Measurements from ENCODE around the gene GRIK4. TPM values are rescaled to one million over a fixed set of nuclear protein-coding genes. Genes with fewer than 3 reads are reported as not detected.

Gene GRIK4
- total and polyA plus RNA-seq, 8 donors = 0.76 to 10.1 (median 7.7) TPM

- no peak for DNase-seq
- no peak overlapping the region for H3K4me3 ChIP-seq
- intact Hi-C loops (cut with DNase I) = loop anchor here in 1 of 2 donors (10.0 kb wide), 1 partner anchor 182 kb away; no protein-coding TSS in a partner anchor
- ATAC-seq = no peak
- H3K27ac ChIP-seq = no peak overlapping the region
- no peaks in the 10 kb centered on the region for H3K4me1 ChIP-seq
- peaks cover 0 to 21% of the 10 kb centered on the region in 2 donors for H3K27me3 ChIP-seq
- H3K36me3 ChIP-seq = no peaks in the 10 kb centered on the region
- H3K9me3 ChIP-seq = no peaks in the 10 kb centered on the region
- TF ChIP-seq CTCF (IDR thresholded peaks at IDR 0.05) = no peak
These were observed 420.9 kb downstream of the GRIK4 start for GRCh38 chr11:120932305-120932915.

GRCh38 chr11:120936356-120936755, 424.8 kb downstream of the GRIK4 start:
- ATAC-seq = no peak
- no peak for TF ChIP-seq CTCF (IDR thresholded peaks at IDR 0.05)
- intact Hi-C loops (cut with DNase I) = loop anchor here in 1 of 2 donors (10.0 kb wide), 1 partner anchor 178 kb away; no protein-coding TSS in a partner anchor

GRCh38 chr11:120937501-120937900, 426.0 kb downstream of the GRIK4 start:
- no peak for ATAC-seq

More at GRCh38 chr11:120936356-120936755, 424.8 kb downstream of the GRIK4 start:
- DNase-seq = no peak
- H3K9me3 ChIP-seq = no peaks in the 10 kb centered on the region
- H3K4me3 ChIP-seq = no peak overlapping the region
- no peaks in the 10 kb centered on the region for H3K36me3 ChIP-seq
- H3K4me1 ChIP-seq = no peaks in the 10 kb centered on the region
- no peak overlapping the region for H3K27ac ChIP-seq
- peaks cover 0 to 29% of the 10 kb centered on the region in 2 donors for H3K27me3 ChIP-seq

GRCh38 chr11:120938260-120938659, 426.7 kb downstream of the GRIK4 start:
- Histone ChIP-seq H3K4me1 (no peaks in the 10 kb centered on the region), H3K4me3 (no peak overlapping the region), H3K27me3 (peaks cover 0 to 24% of the 10 kb centered on the region in 2 donors), H3K9me3 (no peaks in the 10 kb centered on the region), H3K36me3 (no peaks in the 10 kb centered on the region), H3K27ac (no peak overlapping the region)
- DNase-seq (no peak), ATAC-seq (no peak)
- intact Hi-C loops (cut with DNase I) = loop anchor here in 1 of 2 donors (10.0 kb wide), 1 partner anchor 177 kb away; no protein-coding TSS in a partner anchor
- no peak for TF ChIP-seq CTCF (IDR thresholded peaks at IDR 0.05)

More at GRCh38 chr11:120937501-120937900, 426.0 kb downstream of the GRIK4 start:
- Histone ChIP-seq H3K27me3 (peaks cover 0 to 25% of the 10 kb centered on the region in 2 donors), H3K4me3 (no peak overlapping the region), H3K36me3 (no peaks in the 10 kb centered on the region), H3K27ac (no peak overlapping the region), H3K4me1 (no peaks in the 10 kb centered on the region), H3K9me3 (no peaks in the 10 kb centered on the region)
- TF ChIP-seq CTCF (IDR thresholded peaks at IDR 0.05) = no peak
- no peak for DNase-seq
- intact Hi-C loops (cut with DNase I) = loop anchor here in 1 of 2 donors (10.0 kb wide), 1 partner anchor 177 kb away; no protein-coding TSS in a partner anchor

- no peak overlapping the region for H3K27ac ChIP-seq
- H3K36me3 ChIP-seq = no peaks in the 10 kb centered on the region
- no peak for DNase-seq
- H3K27me3 ChIP-seq = peaks cover 0 to 18% of the 10 kb centered on the region in 2 donors
- intact Hi-C loops (cut with DNase I) = no loop called here
- H3K4me3 ChIP-seq = no peak overlapping the region
- peaks cover 4 to 11% of the 10 kb centered on the region in 2 donors for H3K9me3 ChIP-seq
- TF ChIP-seq CTCF (IDR thresholded peaks at IDR 0.05) = no peak
- no peaks in the 10 kb centered on the region for H3K4me1 ChIP-seq
- no peak for ATAC-seq
These were observed 428.8 kb downstream of the GRIK4 start for GRCh38 chr11:120940160-120940848.
